ENCODE measurements around the gene KRTAP6-1. TPM values are rescaled to one million over a fixed set of nuclear protein-coding genes. Genes with fewer than 3 reads are reported as not detected.

KRTAP6-1 gene
- polyA plus RNA-seq, result not detected
- long read RNA-seq, donor 1, result 0 reads
- long read RNA-seq, donor 2, result 0 reads
- long read RNA-seq, donor 3, result 0 reads
- long read RNA-seq, donor 4, result 0 reads
- long read RNA-seq, donor 5, result 0 reads
- long read RNA-seq, donor 6, result 0 reads
- long read RNA-seq, donor 7, result 0 reads
- long read RNA-seq, donor 8, result 0 reads
- long read RNA-seq, donor 9, result 0 reads
- long read RNA-seq, donor 10, result 0 reads
- long read RNA-seq, donor 11, result 0 reads

GRCh38 chr21:30613836-30614235, at the start of gene KRTAP6-1:
KRTAP6-1 (minus strand) TSS chr21:30613930; CDS start chr21:30613904, 26 bp downstream.
- peaks cover 3% of the 10 kb centered on the region for H3K9me3 ChIP-seq (ENCODE audit: control insufficient read depth, low read depth, low read length)
- WGBS (ENCODE audit: insufficient coverage, low lambda C conversion rate), result no CpG with 5 or more reads among the region's 2 CpGs

DNA sequence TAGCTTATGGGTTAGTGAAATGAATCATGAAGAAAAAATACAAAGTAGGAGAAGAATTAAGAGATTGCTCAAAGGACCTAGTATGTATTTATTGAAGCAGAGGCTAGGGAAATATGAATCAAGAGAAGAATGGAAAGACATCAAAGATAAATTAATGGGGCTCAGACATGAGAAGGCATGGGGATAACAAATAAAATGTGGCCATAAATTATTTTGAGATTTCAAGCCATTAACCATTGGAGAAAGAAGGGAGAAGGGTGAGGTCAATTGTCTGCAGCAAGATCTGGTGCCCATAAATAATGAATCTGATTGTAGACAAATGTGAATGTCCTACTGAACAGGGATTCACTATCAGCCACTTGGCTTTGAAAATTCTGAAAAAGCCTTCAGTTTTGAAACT, 39.2 kb upstream of the KRTAP6-1 start:
- no peak overlapping the region for H3K27ac ChIP-seq (ENCODE audit: low read length)

More at GRCh38 chr21:30613836-30614235, at the start of gene KRTAP6-1:
- Histone ChIP-seq H3K36me3 (ENCODE audit: control insufficient read depth, insufficient read depth, low read length) (no peaks in the 10 kb centered on the region), H3K4me1 (ENCODE audit: control insufficient read depth, insufficient read depth, low read length) (no peaks in the 10 kb centered on the region), H3K4me3 (ENCODE audit: low read length) (no peak within 1 kb of the TSS), H3K27me3 (ENCODE audit: control insufficient read depth, insufficient read depth, low read length) (no peaks in the 10 kb centered on the region), H3K27ac (ENCODE audit: low read length) (no peak within 1 kb of the TSS)
- DNase-seq, result no peak

GRCh38 chr21:30646904-30647414, 33.2 kb upstream of the KRTAP6-1 start:
- H3K4me3 ChIP-seq (ENCODE audit: low read length), result no peak overlapping the region

More for the DNA sequence above, 39.2 kb upstream of the KRTAP6-1 start:
- Histone ChIP-seq H3K4me1 (ENCODE audit: control insufficient read depth, insufficient read depth, low read length) (no peaks in the 10 kb centered on the region), H3K4me3 (ENCODE audit: low read length) (no peak overlapping the region), H3K36me3 (ENCODE audit: control insufficient read depth, insufficient read depth, low read length) (no peaks in the 10 kb centered on the region), H3K9me3 (ENCODE audit: control insufficient read depth, low read depth, low read length) (no peaks in the 10 kb centered on the region), H3K27me3 (ENCODE audit: control insufficient read depth, insufficient read depth, low read length) (no peaks in the 10 kb centered on the region)
- DNase-seq, result no peak

DNA sequence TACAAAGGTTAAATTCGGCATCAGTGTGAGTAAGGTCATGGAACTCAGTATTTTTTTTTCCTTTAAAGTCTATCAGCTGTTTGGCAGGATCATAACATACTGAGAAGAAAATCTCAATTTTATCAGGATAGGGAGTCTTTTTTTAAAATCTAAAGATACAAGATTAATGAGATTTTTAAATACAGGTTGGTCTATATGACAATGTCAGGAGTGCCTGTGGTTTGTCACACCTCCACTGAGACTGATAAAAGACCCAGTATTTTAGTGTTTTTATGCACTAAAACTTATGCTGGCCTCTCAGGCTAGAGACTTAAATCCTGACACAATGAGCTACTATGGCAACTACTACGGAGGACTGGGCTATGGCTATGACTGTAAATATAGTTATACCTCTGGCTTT, 28.8 kb upstream of the KRTAP6-1 start, which contains the start of gene KRTAP20-3:
Gene KRTAP20-3 (plus strand): TSS at position 301 of the 400 bp plus-strand sequence.
- no CpG with 5 or more reads among the region's 2 CpGs for WGBS (ENCODE audit: insufficient coverage, low lambda C conversion rate)
- Histone ChIP-seq H3K4me1 (ENCODE audit: control insufficient read depth, insufficient read depth, low read length) (no peaks in the 10 kb centered on the region), H3K27ac (ENCODE audit: low read length) (no peak within 1 kb of the TSS), H3K27me3 (ENCODE audit: control insufficient read depth, insufficient read depth, low read length) (no peaks in the 10 kb centered on the region), H3K36me3 (ENCODE audit: control insufficient read depth, insufficient read depth, low read length) (no peaks in the 10 kb centered on the region), H3K4me3 (ENCODE audit: low read length) (no peak within 1 kb of the TSS), H3K9me3 (ENCODE audit: control insufficient read depth, low read depth, low read length) (no peaks in the 10 kb centered on the region)
- DNase-seq, result no peak

More at GRCh38 chr21:30646904-30647414, 33.2 kb upstream of the KRTAP6-1 start:
- Histone ChIP-seq H3K27ac (ENCODE audit: low read length) (no peak overlapping the region), H3K4me1 (ENCODE audit: control insufficient read depth, insufficient read depth, low read length) (no peaks in the 10 kb centered on the region), H3K36me3 (ENCODE audit: control insufficient read depth, insufficient read depth, low read length) (no peaks in the 10 kb centered on the region), H3K27me3 (ENCODE audit: control insufficient read depth, insufficient read depth, low read length) (no peaks in the 10 kb centered on the region), H3K9me3 (ENCODE audit: control insufficient read depth, low read depth, low read length) (no peaks in the 10 kb centered on the region)
- DNase-seq, result no peak
- WGBS (ENCODE audit: insufficient coverage, low lambda C conversion rate), result no CpG with 5 or more reads among the region's 1 CpG

GRCh38 chr21:30638686-30639085, 25.0 kb upstream of the KRTAP6-1 start:
- WGBS (ENCODE audit: insufficient coverage, low lambda C conversion rate), result 100% methylated on average over 2 of the region's 3 CpGs
- H3K9me3 ChIP-seq (ENCODE audit: control insufficient read depth, low read depth, low read length), result no peaks in the 10 kb centered on the region
- no peaks in the 10 kb centered on the region for H3K4me1 ChIP-seq (ENCODE audit: control insufficient read depth, insufficient read depth, low read length)
- H3K27ac ChIP-seq (ENCODE audit: low read length), result no peak overlapping the region
- DNase-seq, result no peak
- H3K27me3 ChIP-seq (ENCODE audit: control insufficient read depth, insufficient read depth, low read length), result no peaks in the 10 kb centered on the region
- no peaks in the 10 kb centered on the region for H3K36me3 ChIP-seq (ENCODE audit: control insufficient read depth, insufficient read depth, low read length)
- no peak overlapping the region for H3K4me3 ChIP-seq (ENCODE audit: low read length)

- no peak for DNase-seq
- H3K4me3 ChIP-seq (ENCODE audit: low read length), result no peak within 1 kb of the TSS
- H3K27me3 ChIP-seq (ENCODE audit: control insufficient read depth, insufficient read depth, low read length), result no peaks in the 10 kb centered on the region
- no peaks in the 10 kb centered on the region for H3K4me1 ChIP-seq (ENCODE audit: control insufficient read depth, insufficient read depth, low read length)
- H3K9me3 ChIP-seq (ENCODE audit: control insufficient read depth, low read depth, low read length), result no peaks in the 10 kb centered on the region
- no CpG with 5 or more reads among the region's 1 CpG for whole genome bisulfite sequencing (ENCODE audit: insufficient coverage, low lambda C conversion rate)
- H3K27ac ChIP-seq (ENCODE audit: low read length), result no peak within 1 kb of the TSS
- H3K36me3 ChIP-seq (ENCODE audit: control insufficient read depth, insufficient read depth, low read length), result no peaks in the 10 kb centered on the region
Observed at GRCh38 chr21:30634906-30635305, 21.2 kb upstream of the KRTAP6-1 start, which contains the start of gene KRTAP20-2. KRTAP20-2 (plus strand) TSS chr21:30635206; CDS start chr21:30635264, 58 bp downstream.

- Histone ChIP-seq H3K36me3 (ENCODE audit: control insufficient read depth, insufficient read depth, low read length) (no peaks in the 10 kb centered on the region), H3K4me3 (ENCODE audit: low read length) (no peak overlapping the region), H3K27ac (ENCODE audit: low read length) (no peak overlapping the region), H3K9me3 (ENCODE audit: control insufficient read depth, low read depth, low read length) (no peaks in the 10 kb centered on the region), H3K27me3 (ENCODE audit: control insufficient read depth, insufficient read depth, low read length) (no peaks in the 10 kb centered on the region), H3K4me1 (ENCODE audit: control insufficient read depth, insufficient read depth, low read length) (no peaks in the 10 kb centered on the region)
- no CpG with 5 or more reads among the region's 1 CpG for WGBS (ENCODE audit: insufficient coverage, low lambda C conversion rate)
- no peak for DNase-seq
Observed at GRCh38 chr21:30629200-30629599, 15.5 kb upstream of the KRTAP6-1 start.

DNA sequence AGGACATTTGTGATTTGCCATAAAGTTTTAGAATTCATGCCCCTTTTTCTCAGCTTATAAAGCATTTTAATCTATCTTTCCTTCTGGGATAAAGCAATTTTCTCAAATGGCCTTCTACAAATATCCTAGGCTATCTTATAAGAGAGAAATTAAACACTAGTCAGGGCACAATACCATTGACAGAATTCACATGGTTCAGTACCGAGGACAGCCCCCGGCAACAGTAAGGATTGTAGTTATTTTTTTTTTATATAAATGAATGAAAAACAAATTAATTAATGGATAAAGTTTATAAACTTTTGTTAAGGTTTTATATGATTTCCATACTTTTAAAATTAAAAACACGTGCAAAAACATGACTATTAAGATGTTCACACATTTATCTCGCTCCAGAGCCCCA, 14.4 kb upstream of the KRTAP6-1 start:
- DNase-seq, result no peak
- no peaks in the 10 kb centered on the region for H3K4me1 ChIP-seq (ENCODE audit: control insufficient read depth, insufficient read depth, low read length)
- no peak overlapping the region for H3K4me3 ChIP-seq (ENCODE audit: low read length)
- no peaks in the 10 kb centered on the region for H3K27me3 ChIP-seq (ENCODE audit: control insufficient read depth, insufficient read depth, low read length)
- H3K9me3 ChIP-seq (ENCODE audit: control insufficient read depth, low read depth, low read length), result no peaks in the 10 kb centered on the region
- H3K36me3 ChIP-seq (ENCODE audit: control insufficient read depth, insufficient read depth, low read length), result no peaks in the 10 kb centered on the region
- H3K27ac ChIP-seq (ENCODE audit: low read length), result no peak overlapping the region
- WGBS (ENCODE audit: insufficient coverage, low lambda C conversion rate), result 100% methylated on average over 2 of the region's 4 CpGs

GRCh38 chr21:30625449-30626165, 11.9 kb upstream of the KRTAP6-1 start:
- Histone ChIP-seq H3K27me3 (ENCODE audit: control insufficient read depth, insufficient read depth, low read length) (no peaks in the 10 kb centered on the region), H3K9me3 (ENCODE audit: control insufficient read depth, low read depth, low read length) (no peaks in the 10 kb centered on the region)
- WGBS (ENCODE audit: insufficient coverage, low lambda C conversion rate), result 80% methylated on average over 1 of the region's 4 CpGs

DNA sequence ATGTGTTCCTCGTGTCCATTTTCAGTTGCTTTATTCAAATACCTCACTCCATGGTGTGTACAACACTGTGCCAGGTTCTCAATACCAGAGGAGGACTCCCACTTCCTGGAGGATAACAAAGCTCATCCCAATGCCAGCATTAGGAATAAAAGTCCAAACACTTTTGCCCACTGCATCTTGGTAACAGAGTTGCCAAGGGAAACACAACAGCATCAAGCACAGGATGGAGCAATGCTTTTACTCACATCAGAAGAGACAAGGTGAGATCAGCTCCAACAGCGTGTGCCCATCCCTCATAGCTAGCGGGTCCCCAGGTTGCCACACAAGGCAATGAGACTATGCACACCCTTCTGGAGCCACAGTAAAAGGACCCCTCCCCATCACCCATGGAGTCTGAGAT, 9.6 kb upstream of the KRTAP6-1 start:
- no peak overlapping the region for H3K4me3 ChIP-seq (ENCODE audit: low read length)
- DNase-seq, result no peak
- no peaks in the 10 kb centered on the region for H3K27me3 ChIP-seq (ENCODE audit: control insufficient read depth, insufficient read depth, low read length)
- H3K4me1 ChIP-seq (ENCODE audit: control insufficient read depth, insufficient read depth, low read length), result no peaks in the 10 kb centered on the region
- H3K27ac ChIP-seq (ENCODE audit: low read length), result no peak overlapping the region
- no CpG with 5 or more reads among the region's 3 CpGs for WGBS (ENCODE audit: insufficient coverage, low lambda C conversion rate)
- no peaks in the 10 kb centered on the region for H3K9me3 ChIP-seq (ENCODE audit: control insufficient read depth, low read depth, low read length)
- H3K36me3 ChIP-seq (ENCODE audit: control insufficient read depth, insufficient read depth, low read length), result no peaks in the 10 kb centered on the region

More at GRCh38 chr21:30625449-30626165, 11.9 kb upstream of the KRTAP6-1 start:
- Histone ChIP-seq H3K4me3 (ENCODE audit: low read length) (no peak overlapping the region), H3K36me3 (ENCODE audit: control insufficient read depth, insufficient read depth, low read length) (no peaks in the 10 kb centered on the region), H3K4me1 (ENCODE audit: control insufficient read depth, insufficient read depth, low read length) (no peaks in the 10 kb centered on the region), H3K27ac (ENCODE audit: low read length) (no peak overlapping the region)
- DNase-seq, result no peak

All from large intestine (tissue), 12 donors.